GM21381 (cell line): Measurements from ENCODE around the gene ZNF627.
A peak's percentile ranks its signal among the peaks of the same experiment; 100 is the strongest.
"Not testable (repeated sequence)": the region's sequence is repeated elsewhere in the genome, so short reads cannot be mapped to it uniquely, and the experiment has no call there.

Experiments
- ATAC-seq: cut with Tn5 transposase; IDR thresholded peaks from one replicate; pipeline ENCODE4 v1.9.1; 2021; ENCODE audit warnings: mild to moderate bottlenecking, moderate library complexity; ENCODE audit not compliant: unreplicated experiment

ZNF627 gene

DNA sequence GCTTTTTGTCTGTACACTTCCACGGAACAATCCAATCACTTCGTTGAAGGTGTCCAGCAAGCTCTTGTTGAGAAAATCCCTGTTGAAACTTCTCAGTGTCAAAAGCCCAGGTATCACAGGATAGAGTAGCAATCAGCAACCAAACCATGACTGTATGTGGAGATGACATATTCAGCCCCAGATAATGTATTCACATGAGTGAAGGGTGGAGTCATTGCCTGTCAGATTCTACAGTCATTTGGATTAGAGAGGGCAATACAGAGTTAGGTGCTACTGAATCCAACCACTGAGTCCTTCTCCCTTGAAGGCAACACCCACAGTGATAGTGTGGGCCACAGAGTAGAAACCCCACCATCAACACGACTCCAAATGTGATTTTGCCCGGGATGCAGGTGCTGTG, 23.3 kb downstream of the ZNF627 start:
- no peak for ATAC-seq

DNA sequence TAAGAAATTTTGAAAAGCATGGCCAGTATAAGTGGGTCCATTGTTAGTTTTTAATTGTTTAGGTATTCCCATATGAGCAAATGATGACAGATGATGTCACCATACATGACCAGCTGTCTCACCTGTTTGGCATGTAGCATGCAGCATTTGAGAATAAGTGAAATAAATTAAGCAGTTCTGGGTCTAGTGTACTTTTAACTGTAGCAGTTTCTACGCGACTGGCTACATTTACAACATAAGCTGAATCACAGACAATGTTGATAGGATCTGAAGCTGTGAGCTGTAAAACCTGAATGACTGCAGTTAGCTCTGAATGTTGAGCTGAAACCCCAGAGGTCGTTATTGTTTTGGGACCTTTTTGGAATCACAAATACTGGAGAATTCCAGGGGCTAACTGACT, 25.1 kb downstream of the ZNF627 start:
- not testable (repeated sequence) for ATAC-seq

DNA sequence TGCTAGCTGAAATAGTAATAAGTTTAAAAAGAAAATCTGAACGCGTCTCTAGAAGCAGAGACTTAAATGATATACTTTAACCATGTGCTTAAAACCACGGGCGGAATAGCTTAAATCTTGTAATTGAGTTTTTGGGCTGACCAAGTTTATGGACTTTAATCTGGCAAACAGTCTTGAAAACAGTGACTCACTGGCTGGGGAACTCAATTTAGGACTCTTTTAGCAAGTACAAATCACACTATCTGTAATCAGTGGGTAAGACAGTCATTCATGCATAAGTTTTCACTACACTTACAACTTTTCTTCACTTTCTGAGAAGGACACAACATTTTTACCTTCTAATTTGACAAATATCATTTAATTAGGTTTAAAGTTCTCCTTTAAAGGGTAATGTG, 26.8 kb downstream of the ZNF627 start:
- no peak for ATAC-seq

DNA sequence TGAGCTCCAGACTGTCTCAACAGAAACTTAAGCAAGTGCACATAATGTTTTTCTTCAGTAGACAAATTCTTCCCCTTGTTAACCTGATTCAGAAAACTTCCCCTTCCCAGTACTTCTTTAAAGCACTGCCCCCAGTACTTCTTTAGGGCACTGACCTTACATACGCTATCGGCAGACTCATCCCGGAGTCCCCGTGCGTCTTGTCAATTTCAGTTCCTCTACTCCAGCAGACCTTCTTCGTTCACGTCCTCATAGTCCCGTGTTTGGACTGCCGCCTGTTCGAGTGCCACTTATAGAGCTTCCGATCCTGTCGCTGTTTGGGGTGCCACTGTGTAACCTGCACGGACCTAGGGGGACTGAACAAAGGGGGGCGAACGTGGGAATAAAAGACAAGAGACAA, 29.0 kb downstream of the ZNF627 start:
- no peak for ATAC-seq

GRCh38 chr19:11633223-11633622, 35.9 kb downstream of the ZNF627 start:
- no peak for ATAC-seq

DNA sequence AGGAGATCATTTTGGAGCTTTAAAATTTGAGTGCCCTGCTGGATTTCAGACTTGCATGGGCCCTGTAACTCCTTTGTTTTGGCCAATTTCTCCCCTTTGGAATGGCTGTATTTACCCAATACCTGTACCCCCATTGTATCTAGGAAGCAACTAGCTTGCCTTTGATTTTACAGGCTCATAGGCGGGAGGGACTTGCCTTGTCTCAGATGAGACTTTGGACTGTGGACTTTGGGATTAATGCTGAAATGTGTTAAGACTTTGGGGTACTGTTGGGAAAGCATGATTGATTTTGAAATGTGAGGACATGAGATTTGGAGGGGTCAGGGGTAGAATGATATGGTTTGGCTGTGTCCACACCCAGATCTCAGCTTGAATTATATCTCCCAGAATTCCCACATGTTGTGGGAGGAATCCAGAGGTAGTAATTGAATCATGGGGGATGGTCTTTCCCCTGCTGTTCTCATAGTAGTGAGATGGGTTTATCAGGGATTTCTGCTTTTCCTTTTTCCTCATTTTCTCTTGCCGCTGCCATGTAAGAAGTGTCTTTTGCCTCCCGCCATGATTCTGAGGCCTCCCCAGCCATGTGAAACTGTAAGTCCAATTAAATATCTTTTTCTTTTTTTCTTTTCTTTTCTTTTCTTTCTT, 36.9 kb downstream of the ZNF627 start:
- not testable (repeated sequence) for ATAC-seq

- ATAC-seq, result no peak
These were observed 41.9 kb downstream of the ZNF627 start for GRCh38 chr19:11639245-11639601.

DNA sequence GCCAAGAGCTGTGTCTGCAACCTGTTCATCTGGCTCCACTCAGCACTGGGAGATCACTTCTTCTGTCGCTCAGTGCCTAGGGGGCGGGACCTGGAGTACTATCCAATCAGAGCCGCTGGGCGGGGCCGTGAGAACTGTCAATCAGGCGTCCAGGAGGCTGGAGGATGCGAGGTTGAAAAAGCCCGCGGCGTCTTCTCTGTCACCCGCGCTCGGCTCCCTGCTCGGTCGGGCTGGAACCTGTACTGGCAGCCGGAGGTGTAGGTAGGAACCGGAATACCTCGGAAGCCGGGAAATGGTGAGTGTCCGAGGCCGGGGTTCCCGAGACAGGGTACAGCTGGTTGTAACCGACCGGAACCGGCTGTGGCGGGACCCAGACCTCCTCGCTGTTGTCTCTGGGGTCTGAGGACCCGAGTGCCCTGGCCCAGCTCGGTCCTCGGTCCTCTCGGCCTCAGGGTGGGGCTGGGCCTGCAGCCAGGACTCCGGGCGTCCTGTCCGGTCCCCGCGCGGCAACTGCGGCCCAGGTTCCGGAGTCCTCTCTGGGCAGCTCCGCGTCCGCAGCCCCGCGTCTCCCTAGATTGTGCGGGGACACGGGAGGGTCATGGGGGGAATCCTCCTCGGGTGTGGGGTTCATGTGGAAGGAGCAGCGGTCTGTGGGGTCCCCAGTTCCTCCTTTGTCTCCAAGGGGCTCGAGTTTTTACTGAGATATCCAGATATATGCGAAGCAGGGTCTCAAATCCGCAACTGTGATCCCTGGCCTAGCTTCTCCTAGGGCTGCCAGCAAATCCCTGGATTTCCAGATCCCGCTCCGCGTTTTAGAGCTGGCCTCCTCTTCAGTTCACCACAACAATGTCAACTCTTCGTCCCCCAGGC, 42.6 kb downstream of the ZNF627 start:
- peak; percentile 95 for ATAC-seq

DNA sequence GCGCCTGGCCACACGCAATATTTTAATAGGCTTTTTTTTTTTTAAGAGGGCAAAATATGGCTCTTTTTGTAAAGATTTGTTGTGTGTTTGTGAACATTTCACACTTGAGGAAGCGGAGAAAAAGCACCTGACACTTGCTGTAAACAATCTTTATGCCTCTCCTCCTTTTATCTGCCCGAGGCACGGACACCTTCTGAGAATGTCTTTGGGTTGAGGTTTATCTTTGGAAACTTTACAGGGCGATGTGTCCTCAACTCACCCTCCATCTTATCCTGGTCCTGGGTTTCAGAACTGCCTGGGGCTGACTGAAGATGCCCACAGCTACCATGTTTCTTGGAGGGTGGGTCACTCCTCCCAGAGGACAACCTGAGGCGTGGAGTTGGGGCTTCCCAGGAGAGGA, 44.0 kb downstream of the ZNF627 start:
- no peak for ATAC-seq

GRCh38 chr19:11642902-11643301, 45.6 kb downstream of the ZNF627 start:
- ATAC-seq, result no peak

DNA sequence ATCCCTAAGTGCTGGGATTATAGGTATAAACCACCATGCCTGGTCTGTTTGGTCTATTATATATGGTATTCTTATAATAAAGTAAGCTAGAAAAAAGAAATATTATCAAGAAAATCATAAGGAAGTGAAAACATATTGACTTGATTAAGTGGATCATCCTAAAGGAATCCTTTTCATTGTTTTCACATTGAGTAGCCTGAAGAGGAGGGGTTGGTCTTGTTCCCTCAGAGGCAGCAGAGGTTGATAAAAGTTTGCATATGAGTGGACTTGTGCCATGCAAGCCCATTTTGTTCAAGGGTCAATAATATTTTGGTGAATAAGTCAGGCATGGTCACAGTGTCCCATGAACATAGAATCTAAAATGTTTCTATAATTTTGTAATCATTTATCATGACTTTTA, 52.7 kb downstream of the ZNF627 start:
- no peak for ATAC-seq

DNA sequence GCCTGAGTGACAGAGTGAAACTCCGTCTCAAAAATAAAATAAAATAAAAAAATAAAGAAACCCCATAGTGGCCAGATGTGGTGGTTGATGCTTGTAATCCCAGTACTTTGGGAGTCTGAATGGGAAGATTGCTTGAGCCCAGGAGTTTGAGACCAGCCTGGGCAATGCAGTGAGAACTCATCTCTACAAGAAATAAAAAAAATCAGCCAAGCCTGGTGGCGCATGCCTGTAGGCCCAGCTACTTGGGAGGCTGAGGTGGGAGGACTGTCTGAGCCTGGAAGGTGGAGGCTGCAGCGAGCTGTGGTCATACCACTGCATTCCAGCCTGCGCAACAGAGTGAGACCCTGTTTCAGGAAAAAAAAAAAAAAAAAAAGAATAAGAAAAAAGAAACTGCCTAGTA, 53.8 kb downstream of the ZNF627 start:
- ATAC-seq, result no peak

DNA sequence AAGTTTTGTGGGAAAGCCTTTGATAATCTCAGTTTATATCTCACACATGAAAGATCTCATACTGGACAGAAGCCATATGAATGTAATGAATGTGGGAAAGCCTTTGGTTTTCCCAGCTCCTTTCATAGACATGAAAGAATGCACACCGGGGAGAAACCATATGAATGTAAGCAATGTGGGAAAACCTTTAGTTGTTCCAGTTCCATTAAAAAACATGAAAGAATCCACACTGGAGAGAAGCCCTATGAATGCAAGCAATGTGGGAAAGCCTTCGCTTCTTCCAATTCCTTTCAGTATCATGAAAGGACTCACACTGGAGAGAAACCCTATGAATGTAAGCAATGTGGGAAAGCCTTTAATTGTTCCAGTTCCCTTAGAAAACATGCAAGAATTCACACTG, 54.8 kb downstream of the ZNF627 start:
- no peak for ATAC-seq

- no peak for ATAC-seq
These were observed 55.2 kb downstream of the ZNF627 start for GRCh38 chr19:11652492-11652891.

DNA sequence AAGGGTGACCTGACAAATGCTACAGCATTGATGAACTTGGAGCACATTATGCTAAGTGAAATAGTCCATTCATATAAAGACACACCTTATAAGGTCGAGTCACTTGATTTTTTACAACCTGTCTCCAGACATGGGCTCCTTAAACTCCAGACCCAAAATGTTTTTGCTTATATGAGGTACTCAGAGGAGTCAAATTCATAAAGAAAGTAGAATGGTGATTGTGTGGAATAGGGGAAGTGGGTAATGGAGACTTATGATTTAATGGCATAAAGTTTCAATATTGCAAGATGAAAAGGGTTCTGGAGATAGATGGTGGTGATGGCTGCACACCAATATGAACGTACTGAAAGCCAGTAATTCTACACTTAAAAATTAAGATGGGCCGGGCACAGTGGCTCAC, 59.3 kb downstream of the ZNF627 start:
- no peak for ATAC-seq

DNA sequence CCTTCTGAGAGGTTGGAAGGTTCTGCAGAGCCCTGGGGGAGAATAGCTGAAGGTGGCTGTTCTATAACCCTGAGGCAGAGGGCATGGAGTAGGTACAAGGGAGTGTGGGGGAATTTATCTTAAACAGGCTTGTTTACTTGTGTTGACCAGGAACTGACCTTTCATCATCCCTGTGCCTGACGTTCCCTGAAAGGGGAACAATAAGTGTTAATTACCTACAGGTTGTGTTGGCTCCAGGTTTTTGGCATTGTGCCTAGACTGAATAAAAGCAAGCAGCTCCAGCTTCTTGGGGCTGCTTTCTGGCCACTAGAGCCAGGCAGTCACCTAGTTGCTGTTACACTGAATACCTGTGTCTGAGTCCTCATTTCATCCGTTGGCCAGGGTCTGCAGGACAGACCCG, 60.0 kb downstream of the ZNF627 start:
- ATAC-seq, result no peak

GRCh38 chr19:11658970-11659369, 61.7 kb downstream of the ZNF627 start:
- ATAC-seq, result no peak

- ATAC-seq, result no peak
These were observed 62.3 kb downstream of the ZNF627 start for GRCh38 chr19:11659612-11660011.

- no peak for ATAC-seq
These were observed 65.0 kb downstream of the ZNF627 start for GRCh38 chr19:11662278-11662677.

DNA sequence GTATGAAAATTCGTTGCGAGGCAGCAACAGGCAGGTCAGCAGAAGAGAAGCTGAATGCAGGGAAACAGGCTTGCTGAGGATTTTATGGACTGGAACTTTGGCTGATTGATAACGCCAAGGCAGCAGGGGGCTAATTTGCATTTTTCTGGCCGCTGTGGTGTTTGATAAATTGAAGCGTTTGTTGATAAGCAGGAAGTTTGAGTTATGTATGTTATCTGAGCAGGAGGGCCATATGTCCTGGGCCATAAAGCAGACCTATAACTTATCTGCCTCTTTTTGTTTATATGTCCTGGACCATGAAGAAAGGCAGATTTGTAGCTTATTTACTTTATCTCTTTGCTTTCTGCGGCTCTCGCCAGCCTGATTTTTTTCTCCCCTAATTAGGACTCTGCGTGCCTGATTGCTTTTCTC, 65.9 kb downstream of the ZNF627 start:
- ATAC-seq, result no peak
